Activated CD4-positive, CD25-positive, alpha-beta regulatory T cell treated with anti-CD3 and anti-CD28 coated beads, Interleukin-2, amount 50 U/mL, for 72 hours (primary cell): ENCODE results near the gene PPP1R9B.

Source experiments
- DNase-seq: peaks from one replicate; pipeline ENCODE4 v3.0.0; 2021

PPP1R9B gene

DNA sequence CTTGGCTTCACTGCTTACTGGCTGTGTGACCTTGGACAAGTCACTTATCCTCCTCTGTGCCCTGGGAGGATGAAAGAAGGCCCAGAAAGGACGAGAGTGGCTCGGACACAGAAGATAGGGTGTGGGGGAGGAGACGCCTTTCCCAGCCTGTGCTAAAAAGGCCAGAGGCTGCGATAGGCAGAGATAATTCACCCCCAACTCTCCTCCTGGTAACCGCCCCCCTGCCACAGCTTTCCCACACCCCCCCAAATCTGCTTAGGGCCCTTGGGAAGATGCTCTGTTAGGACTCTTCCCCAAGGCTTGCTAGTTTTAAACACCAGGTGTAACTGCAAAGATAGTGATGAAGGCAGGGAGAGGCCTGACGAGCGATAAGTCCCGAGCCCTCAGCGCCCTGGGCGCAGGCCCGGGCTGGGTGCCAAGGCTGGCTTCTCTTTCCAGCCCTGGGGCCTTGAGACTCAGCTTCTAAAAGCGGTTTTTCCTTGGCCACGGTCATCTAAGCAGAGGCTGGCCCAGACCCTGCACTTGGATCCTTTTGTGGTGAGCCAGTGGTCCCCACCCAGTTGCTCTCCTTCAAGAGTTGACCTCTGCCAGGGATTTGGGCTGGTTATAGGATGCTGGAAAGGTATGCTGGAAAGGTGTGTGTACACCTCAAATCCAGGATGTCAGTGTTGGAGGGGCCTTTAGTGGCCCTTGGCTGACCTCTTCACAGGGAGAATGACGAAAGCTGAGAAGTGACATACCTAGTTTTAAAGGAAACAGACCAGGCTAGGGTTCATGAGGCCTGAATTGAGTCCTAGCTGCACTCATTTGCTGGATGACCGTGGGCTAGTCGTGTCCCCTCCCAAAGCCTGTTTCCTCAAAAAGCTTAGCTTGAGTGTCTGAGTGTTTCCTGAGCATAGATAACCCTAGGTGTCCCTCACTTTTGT is 3.4 kb upstream of the PPP1R9B start:
- no peak for DNase-seq

DNA sequence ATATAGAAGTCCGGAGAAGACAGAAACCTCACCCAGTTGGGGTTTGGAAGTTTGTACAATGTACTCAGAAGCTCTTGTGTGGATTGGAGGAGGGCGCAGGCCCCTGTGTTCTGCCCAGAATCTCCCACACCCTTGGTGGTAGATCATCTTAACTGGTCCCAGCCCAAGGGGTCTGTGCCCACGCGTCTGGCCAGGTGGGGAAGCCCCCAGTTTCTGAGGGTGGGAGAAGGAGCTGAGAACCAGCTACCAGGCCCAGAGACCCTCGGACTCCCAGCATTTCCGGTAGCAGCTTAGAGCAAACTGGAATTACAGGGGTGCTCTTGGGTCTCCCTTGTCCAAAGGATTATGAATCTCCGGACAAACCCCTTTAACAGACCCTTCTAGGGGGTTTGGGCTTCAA is 2.3 kb upstream of the PPP1R9B start:
- DNase-seq: no peak

- DNase-seq: no peak
Measured at GRCh38 chr17:50151937-50152547, 1.6 kb upstream of the PPP1R9B start.

DNA sequence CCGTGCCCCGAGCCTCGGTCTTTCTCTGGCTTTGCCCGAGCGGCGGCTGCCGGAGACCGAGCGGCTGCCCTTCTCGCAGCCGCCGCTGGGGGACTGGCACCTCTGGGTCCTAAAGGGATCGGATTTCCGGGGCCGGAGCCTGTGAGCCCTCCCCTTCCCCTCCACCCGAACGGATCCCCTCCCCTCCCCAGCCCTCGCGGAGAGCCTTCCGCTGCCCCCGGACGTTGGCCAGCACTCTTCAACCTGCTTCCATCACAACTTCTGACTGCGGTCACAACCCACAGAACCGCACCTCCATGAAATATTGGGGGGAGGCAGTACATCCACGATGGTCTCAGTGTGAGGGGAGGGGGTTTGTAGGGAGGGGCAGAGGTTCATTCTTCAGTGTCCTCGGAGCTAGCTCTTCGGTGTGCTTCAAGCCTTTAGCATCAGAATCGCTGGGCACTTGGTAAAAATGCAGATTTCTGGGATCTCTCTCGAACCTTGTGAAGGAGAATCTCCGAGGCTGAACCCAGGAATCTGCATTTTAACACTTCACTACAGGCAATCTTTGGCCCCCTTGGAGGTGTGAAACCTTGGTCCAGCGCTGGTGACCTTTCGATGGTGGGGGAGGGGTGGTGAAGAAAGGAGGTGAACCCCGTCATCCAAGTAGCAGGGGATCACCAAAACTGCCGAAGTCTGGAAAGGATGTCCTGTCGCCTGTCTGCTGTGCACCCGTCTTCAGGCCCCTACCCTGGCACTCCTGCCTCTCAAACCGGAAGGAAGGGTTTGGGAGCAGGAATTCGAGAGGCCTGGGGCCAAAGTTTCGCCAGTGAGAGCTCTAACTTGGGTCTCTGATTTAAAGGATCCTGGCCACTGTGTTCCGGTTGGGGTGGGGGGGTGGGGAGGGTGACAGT is 812 bp upstream of the PPP1R9B start:
- peak; percentile 87 for DNase-seq

DNA sequence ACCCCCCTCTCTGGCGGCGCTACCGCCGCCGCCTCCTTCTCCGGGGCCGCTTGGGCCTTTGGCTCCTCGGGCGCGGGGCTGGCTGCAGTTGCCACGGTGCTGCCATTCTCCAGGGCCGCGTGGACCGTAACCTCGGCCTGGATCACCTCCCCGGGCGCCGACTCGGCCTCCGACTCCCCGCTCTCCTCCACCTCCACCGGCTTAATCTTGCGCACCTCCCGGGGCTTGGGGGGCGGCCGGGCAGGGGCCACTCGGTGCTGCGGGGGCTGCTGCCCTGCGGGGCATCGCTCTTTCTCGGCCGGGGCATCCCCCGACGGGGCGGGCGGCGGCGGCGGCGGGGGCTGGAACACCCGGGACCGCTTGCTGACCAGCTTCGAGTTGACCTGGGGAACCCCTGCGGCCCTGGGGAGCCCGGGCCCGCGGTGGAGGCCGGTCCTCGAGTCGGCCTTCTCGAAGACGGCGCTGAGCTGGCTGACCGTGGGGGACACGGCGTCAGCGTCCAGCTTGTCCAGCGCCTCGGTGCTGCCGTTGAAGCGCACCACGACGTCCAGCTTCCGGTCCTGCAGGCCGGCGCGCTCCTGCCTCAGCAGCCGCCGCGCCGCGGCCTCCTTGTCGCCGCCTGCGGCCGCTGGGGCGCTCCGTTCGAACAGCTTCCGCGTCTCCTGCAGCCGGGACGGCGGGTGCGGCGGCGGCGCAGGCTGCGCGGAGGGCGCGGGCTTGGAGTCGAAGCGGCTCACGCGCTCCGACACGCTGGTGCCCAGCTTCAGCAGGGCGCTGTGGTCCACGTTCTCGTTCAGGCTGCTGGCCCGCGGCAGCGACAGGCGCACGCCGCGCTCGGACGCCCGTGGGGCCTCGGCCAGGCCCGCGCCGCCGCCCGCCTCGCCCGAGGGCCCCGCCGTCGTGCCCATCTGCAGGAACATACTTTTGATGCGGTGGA is 792 bp downstream of the PPP1R9B start:
- DNase-seq: peak; percentile 69

GRCh38 chr17:50149091-50149416 is 1.4 kb downstream of the PPP1R9B start:
- DNase-seq: no peak

- DNase-seq: peak; percentile 58
Measured at GRCh38 chr17:50148226-50149090, 2.0 kb downstream of the PPP1R9B start.

- DNase-seq: no peak
Measured at GRCh38 chr17:50147841-50148225, 2.6 kb downstream of the PPP1R9B start.

GRCh38 chr17:50146927-50147665 is 3.4 kb downstream of the PPP1R9B start:
- DNase-seq: no peak

DNA sequence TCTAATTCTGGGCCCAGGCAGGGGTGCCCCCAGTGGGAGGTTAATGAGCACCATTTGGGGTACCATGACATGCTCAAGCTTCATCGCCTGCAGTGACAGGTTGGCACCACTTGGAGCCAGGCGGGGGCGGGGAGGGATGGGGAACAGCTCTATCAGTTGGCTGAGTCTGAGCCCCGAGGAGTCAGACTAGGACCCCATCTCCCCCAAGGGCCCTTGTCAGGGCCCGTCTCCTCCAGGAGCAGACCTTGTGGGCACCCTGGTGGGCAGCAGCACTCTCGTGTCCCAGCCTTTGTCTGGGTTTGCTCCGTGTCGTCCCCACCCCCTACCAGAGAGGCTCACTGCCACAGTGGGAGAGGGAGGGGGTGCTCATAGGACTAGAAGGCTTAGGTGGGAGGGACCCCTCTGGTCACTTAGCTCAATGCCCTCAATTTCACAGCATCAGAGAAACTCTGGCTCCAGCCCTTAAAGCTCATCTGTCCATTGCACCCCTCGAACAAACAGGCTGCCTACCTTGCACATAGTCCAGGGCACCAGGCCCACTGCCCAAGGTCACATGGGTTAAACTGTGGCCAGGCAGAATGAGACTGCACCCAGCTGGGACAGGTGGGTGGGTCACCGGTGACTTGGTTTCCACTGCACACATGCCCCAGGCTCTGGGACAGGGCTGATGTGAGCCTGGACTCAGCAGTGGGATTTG is 4.1 kb downstream of the PPP1R9B start:
- no peak for DNase-seq

DNA sequence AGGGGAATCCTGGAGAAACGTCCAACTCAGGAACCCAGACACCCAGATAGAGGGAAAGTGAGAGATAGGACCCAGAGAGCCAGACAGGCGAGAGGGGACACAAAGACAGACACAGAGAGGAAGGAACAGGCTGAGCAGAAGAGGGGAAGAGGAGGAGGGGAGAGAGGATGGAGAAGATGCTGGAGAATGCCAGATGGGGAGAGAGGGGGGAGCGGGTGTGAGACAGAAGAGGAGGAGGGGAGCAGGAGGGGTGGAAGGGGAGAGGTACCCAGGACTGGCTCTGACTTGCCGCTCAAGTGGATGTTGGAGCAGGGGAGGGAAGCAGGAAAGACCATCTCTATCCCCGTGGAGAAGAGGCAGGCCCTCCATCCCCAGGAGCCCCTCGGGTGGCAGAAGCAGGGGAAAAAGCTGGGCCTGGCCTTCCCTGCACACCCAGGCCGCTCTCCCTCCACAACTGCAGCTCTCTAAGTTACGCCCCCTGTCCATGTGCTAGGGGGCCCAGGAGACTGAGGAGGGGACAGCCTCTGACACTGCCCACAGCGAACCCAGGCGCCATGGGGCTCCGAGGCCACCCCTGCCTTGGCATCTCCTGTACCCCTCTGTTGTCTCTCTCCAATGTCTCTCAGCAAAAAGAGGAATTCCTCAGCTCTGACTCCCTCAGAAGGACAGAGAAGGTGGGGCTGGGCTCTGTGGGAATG is 4.8 kb downstream of the PPP1R9B start:
- DNase-seq: no peak

DNA sequence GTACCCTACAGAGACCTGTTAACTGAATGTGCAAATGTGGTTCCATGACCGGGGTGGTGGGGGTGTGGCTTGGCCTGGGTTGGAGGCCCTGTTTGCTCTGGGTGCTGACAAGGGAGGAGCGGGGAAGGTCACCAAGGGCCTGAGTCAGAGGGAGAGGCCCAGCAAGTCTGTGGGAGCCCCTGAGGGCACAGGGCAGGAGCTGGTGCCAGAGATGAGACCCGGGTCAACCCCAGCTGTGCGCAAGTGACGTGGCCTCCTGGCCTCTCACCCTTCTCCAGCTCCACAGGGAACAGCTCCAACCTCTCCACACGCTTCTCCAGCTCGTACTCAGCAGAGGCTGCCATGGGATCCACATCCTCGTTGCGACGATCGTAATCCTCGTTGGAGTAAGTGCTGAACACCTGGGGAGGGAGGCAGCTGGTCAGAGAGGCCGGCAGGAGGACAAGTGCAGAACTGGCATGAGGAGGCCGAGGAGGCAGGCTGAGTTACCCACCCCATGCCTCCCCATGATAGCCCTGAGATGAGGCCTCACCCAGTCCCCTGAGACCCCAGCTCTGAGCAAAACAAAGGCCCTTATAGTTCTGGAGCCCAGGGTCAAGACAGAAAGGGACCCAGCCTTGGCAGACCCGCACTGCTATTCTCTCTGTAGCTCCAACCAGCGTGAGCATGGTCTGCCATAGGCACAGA is 5.5 kb downstream of the PPP1R9B start:
- DNase-seq: no peak

- no peak for DNase-seq
Measured at GRCh38 chr17:50144355-50144754, 6.1 kb downstream of the PPP1R9B start.

DNA sequence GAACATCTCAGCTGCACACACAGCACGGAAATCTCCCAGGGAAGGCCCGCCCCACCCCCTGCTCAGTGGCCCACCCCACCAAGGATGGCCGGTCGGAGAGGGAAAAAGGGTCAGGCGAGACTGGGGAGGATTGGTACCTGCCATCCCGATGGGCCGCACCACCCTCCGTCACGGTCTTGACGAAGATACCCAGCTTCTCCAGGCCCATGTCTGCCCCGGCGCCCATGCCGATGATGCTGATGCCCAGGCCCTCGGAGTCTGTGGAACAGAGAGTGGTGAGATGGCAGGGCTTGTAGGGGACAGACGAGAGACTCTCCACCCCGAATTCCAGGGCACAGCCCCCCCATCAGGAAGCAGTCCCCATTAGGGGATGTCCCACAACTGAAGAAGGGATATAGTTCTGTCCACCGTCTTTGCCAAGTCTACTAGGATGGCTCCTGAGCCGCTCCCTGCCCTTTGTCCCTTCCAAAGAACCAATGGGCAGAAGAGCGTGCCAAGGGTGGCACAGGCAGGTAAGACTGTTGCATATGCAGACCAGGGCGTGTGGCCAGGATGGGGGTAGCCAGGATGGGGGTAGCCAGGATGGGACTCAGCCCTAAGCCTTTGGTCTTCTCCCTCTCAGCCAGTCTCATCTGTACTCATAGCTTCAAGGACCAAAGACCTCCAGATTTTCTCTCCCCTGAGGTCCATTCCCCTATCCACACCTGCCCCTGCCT is 6.9 kb downstream of the PPP1R9B start:
- no peak for DNase-seq

DNA sequence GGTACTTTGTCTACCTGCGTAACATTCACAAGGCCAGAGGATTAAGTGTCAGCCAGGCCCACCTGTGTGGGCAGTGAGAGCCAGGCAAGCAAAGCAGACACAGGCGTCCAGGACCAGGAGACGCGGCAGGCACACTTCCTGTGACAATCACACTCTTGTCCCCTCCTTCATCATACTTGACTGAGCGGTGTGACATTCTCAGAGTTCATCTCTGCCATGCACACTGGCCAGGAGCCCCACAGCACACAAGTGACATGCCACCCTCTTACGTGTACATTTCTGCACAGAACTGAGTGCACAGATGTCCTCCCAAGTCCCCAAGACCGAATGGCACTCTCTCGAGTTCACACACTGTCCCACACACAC is 8.7 kb downstream of the PPP1R9B start:
- no peak for DNase-seq

GRCh38 chr17:50141026-50141744 is 9.3 kb downstream of the PPP1R9B start:
- DNase-seq: no peak
